HEK293 (cell line): ENCODE measurements around the gene POLR1G.

ENCODE experiments used
- HOXA7 ChIP-seq: sonication (generic); formaldehyde crosslinking; IDR thresholded peaks from 2 replicates; pipeline ENCODE4 v1.8.1; 2022; ENCODE audit warnings: missing genetic modification reagents, borderline replicate concordance
- PRDM2 ChIP-seq: fragments of 450-650 bp; formaldehyde crosslinking; IDR thresholded peaks from 2 replicates; pipeline ENCODE4 v1.5.1; 2016; ENCODE audit warnings: missing biosample characterization, missing genetic modification characterization, borderline replicate concordance
- REPIN1 ChIP-seq: fragments of 450-650 bp; formaldehyde crosslinking; IDR thresholded peaks from 2 replicates; pipeline ENCODE4 v1.5.1; 2017; ENCODE audit warnings: missing biosample characterization, missing genetic modification characterization, low read depth
- SETDB1 ChIP-seq: IDR thresholded peaks from one replicate; pipeline ENCODE4 v1.6.1; 2017; ENCODE audit warnings: mild to moderate bottlenecking, low read length, moderate library complexity, mixed read lengths; ENCODE audit not compliant: insufficient read length
- SP2 ChIP-seq: fragments of 450-650 bp; formaldehyde crosslinking; IDR thresholded peaks from 2 replicates; pipeline ENCODE4 v1.5.1; 2016; ENCODE audit warnings: missing biosample characterization, missing genetic modification characterization
- ZBTB44 ChIP-seq: fragments of 450-650 bp; IDR thresholded peaks from 2 replicates; pipeline ENCODE4 v1.5.1; 2018; ENCODE audit warnings: missing biosample characterization, mild to moderate bottlenecking, missing genetic modification characterization
- ZFHX2 ChIP-seq: fragments of 450-650 bp; formaldehyde crosslinking; conservative IDR thresholded peaks from 2 replicates; pipeline ENCODE4 v1.5.1; 2016; ENCODE audit warnings: missing biosample characterization, missing genetic modification characterization
- ZNF292 ChIP-seq: fragments of 450-650 bp; formaldehyde crosslinking; IDR thresholded peaks from 2 replicates; pipeline ENCODE4 v1.5.1; 2016; ENCODE audit warnings: low read depth, missing biosample characterization, missing genetic modification characterization, borderline replicate concordance
- ZNF37A ChIP-seq: fragments of 450-650 bp; IDR thresholded peaks from 2 replicates; pipeline ENCODE4 v1.5.1; 2018; ENCODE audit warnings: missing biosample characterization, missing genetic modification characterization
- ZNF394 ChIP-seq: fragments of 450-650 bp; formaldehyde crosslinking; IDR thresholded peaks from 2 replicates; pipeline ENCODE4 v1.5.1; 2016; ENCODE audit warnings: missing biosample characterization, missing genetic modification characterization, mild to moderate bottlenecking, moderate library complexity, borderline replicate concordance
- ZNF510 ChIP-seq: fragments of 450-650 bp; formaldehyde crosslinking; IDR thresholded peaks from 2 replicates; pipeline ENCODE4 v1.5.1; 2018; ENCODE audit warnings: mild to moderate bottlenecking, missing genetic modification characterization, missing biosample characterization; ENCODE audit not compliant: insufficient replicate concordance
- ZNF544 ChIP-seq: fragments of 450-650 bp; formaldehyde crosslinking; IDR thresholded peaks from 2 replicates; pipeline ENCODE4 v1.5.0; 2017; ENCODE audit warnings: missing biosample characterization, missing genetic modification characterization
- ZNF561 ChIP-seq: fragments of 450-650 bp; IDR thresholded peaks from 2 replicates; pipeline ENCODE4 v1.5.1; 2018; ENCODE audit warnings: missing biosample characterization, missing genetic modification characterization, borderline replicate concordance
- ZNF629 ChIP-seq: fragments of 450-650 bp; formaldehyde crosslinking; IDR thresholded peaks from 2 replicates; pipeline ENCODE4 v1.5.1; 2017; ENCODE audit warnings: missing biosample characterization, missing genetic modification characterization
- ZNF670 ChIP-seq: fragments of 450-650 bp; formaldehyde crosslinking; IDR thresholded peaks from 2 replicates; pipeline ENCODE4 v1.5.1; 2016; ENCODE audit warnings: missing biosample characterization, missing genetic modification characterization, low read depth
- ZNF791 ChIP-seq: fragments of 450-650 bp; formaldehyde crosslinking; IDR thresholded peaks from 2 replicates; pipeline ENCODE4 v1.5.1; 2016; ENCODE audit warnings: missing biosample characterization, missing genetic modification characterization
- ZSCAN16 ChIP-seq: fragments of 450-650 bp; formaldehyde crosslinking; IDR thresholded peaks from 2 replicates; pipeline ENCODE4 v1.5.1; 2016; ENCODE audit warnings: missing biosample characterization, missing genetic modification characterization
- TF ChIP-seq, protein P1 (sequence below): fragments of 450-650 bp; formaldehyde crosslinking; IDR thresholded peaks from 2 replicates; pipeline ENCODE4 v1.5.1; 2017; ENCODE audit warnings: missing biosample characterization, missing genetic modification characterization
- TF ChIP-seq, protein P2 (sequence below): fragments of 450-650 bp; formaldehyde crosslinking; IDR thresholded peaks from 2 replicates; pipeline ENCODE4 v1.5.1; 2017; ENCODE audit warnings: missing biosample characterization, missing genetic modification characterization
- TF ChIP-seq, protein P3 (sequence below): fragments of 450-650 bp; formaldehyde crosslinking; IDR thresholded peaks from 2 replicates; pipeline ENCODE4 v1.5.1; 2016; ENCODE audit warnings: missing biosample characterization, missing genetic modification characterization
- TF ChIP-seq, protein P4 (sequence below): fragments of 450-650 bp; formaldehyde crosslinking; IDR thresholded peaks from 2 replicates; pipeline ENCODE4 v1.5.1; 2016; ENCODE audit warnings: missing biosample characterization, missing genetic modification characterization
- TF ChIP-seq, protein P5 (sequence below): fragments of 450-650 bp; IDR thresholded peaks from 2 replicates; pipeline ENCODE4 v1.5.1; 2018; ENCODE audit warnings: missing biosample characterization, missing genetic modification characterization

POLR1G gene

GRCh38 chr19:45443462-45444317, 37.2 kb downstream of the POLR1G start (continued):
- TF ChIP-seq, protein P1, sequence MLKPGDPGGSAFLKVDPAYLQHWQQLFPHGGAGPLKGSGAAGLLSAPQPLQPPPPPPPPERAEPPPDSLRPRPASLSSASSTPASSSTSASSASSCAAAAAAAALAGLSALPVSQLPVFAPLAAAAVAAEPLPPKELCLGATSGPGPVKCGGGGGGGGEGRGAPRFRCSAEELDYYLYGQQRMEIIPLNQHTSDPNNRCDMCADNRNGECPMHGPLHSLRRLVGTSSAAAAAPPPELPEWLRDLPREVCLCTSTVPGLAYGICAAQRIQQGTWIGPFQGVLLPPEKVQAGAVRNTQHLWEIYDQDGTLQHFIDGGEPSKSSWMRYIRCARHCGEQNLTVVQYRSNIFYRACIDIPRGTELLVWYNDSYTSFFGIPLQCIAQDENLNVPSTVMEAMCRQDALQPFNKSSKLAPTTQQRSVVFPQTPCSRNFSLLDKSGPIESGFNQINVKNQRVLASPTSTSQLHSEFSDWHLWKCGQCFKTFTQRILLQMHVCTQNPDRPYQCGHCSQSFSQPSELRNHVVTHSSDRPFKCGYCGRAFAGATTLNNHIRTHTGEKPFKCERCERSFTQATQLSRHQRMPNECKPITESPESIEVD (tag by site-specific recombination): no peak
- TF ChIP-seq ZNF629 (tag by site-specific recombination): peak; percentile 99
- TF ChIP-seq ZNF544 (tag by site-specific recombination): no peak
- TF ChIP-seq SETDB1: no peak
- TF ChIP-seq, protein P2, sequence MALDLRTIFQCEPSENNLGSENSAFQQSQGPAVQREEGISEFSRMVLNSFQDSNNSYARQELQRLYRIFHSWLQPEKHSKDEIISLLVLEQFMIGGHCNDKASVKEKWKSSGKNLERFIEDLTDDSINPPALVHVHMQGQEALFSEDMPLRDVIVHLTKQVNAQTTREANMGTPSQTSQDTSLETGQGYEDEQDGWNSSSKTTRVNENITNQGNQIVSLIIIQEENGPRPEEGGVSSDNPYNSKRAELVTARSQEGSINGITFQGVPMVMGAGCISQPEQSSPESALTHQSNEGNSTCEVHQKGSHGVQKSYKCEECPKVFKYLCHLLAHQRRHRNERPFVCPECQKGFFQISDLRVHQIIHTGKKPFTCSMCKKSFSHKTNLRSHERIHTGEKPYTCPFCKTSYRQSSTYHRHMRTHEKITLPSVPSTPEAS: no peak
- TF ChIP-seq ZNF292 (tag by site-specific recombination): no peak
- TF ChIP-seq SP2 (tag by site-specific recombination): peak; percentile 87
- TF ChIP-seq PRDM2 (tag by site-specific recombination): no peak
- TF ChIP-seq ZNF394 (tag by site-specific recombination): no peak
- TF ChIP-seq, protein P3, sequence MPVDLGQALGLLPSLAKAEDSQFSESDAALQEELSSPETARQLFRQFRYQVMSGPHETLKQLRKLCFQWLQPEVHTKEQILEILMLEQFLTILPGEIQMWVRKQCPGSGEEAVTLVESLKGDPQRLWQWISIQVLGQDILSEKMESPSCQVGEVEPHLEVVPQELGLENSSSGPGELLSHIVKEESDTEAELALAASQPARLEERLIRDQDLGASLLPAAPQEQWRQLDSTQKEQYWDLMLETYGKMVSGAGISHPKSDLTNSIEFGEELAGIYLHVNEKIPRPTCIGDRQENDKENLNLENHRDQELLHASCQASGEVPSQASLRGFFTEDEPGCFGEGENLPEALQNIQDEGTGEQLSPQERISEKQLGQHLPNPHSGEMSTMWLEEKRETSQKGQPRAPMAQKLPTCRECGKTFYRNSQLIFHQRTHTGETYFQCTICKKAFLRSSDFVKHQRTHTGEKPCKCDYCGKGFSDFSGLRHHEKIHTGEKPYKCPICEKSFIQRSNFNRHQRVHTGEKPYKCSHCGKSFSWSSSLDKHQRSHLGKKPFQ (tag by site-specific recombination): no peak
- TF ChIP-seq, protein P4, sequence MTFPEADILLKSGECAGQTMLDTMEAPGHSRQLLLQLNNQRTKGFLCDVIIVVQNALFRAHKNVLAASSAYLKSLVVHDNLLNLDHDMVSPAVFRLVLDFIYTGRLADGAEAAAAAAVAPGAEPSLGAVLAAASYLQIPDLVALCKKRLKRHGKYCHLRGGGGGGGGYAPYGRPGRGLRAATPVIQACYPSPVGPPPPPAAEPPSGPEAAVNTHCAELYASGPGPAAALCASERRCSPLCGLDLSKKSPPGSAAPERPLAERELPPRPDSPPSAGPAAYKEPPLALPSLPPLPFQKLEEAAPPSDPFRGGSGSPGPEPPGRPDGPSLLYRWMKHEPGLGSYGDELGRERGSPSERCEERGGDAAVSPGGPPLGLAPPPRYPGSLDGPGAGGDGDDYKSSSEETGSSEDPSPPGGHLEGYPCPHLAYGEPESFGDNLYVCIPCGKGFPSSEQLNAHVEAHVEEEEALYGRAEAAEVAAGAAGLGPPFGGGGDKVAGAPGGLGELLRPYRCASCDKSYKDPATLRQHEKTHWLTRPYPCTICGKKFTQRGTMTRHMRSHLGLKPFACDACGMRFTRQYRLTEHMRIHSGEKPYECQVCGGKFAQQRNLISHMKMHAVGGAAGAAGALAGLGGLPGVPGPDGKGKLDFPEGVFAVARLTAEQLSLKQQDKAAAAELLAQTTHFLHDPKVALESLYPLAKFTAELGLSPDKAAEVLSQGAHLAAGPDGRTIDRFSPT (tag by site-specific recombination): peak; percentile 71; the same call in 1 of the 2 replicates
- TF ChIP-seq, protein P5, sequence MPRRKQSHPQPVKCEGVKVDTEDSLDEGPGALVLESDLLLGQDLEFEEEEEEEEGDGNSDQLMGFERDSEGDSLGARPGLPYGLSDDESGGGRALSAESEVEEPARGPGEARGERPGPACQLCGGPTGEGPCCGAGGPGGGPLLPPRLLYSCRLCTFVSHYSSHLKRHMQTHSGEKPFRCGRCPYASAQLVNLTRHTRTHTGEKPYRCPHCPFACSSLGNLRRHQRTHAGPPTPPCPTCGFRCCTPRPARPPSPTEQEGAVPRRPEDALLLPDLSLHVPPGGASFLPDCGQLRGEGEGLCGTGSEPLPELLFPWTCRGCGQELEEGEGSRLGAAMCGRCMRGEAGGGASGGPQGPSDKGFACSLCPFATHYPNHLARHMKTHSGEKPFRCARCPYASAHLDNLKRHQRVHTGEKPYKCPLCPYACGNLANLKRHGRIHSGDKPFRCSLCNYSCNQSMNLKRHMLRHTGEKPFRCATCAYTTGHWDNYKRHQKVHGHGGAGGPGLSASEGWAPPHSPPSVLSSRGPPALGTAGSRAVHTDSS (tag by site-specific recombination): no peak
- no peak for TF ChIP-seq ZNF37A (tag by site-specific recombination)
- TF ChIP-seq ZNF670 (tag by site-specific recombination): no peak
- TF ChIP-seq ZNF791 (tag by site-specific recombination): no peak
- no peak; the same call in 1 of the 2 replicates for TF ChIP-seq ZBTB44 (tag by site-specific recombination)
- peak; percentile 86 for TF ChIP-seq ZNF561
- no peak for TF ChIP-seq HOXA7 (CRISPR knock-in tag)
- TF ChIP-seq ZNF510 (tag by site-specific recombination): no peak
- TF ChIP-seq ZFHX2: peak; percentile 50; the same call in 1 of the 2 replicates
- TF ChIP-seq ZSCAN16: no peak; the same call in 1 of the 2 replicates
- 0 out of 2 replicates have a peak, but pooled peaks have one; percentile 50 for TF ChIP-seq REPIN1 (tag by site-specific recombination)
